Suprapubic skin (tissue), 4 donors: ENCODE data around the gene ZFR2. TPM values are rescaled to one million over a fixed set of nuclear protein-coding genes. Genes with fewer than 3 reads are reported as not detected.

Experiments
- DNase-seq, 2 donors: peaks; one replicate each; pipeline ENCODE4 v3.0.0-alpha.2; 2019; ENCODE audit warnings: low spot score in 2 of 2
- H3K27ac ChIP-seq: fragments of 200-600 bp; sonication (generic); one replicate; pipeline ENCODE4 v1.5.1; 2019
- H3K27me3 ChIP-seq: fragments of 200-600 bp; sonication (generic); one replicate; pipeline ENCODE4 v1.5.1; 2019
- H3K36me3 ChIP-seq: fragments of 200-600 bp; sonication (generic); one replicate; pipeline ENCODE4 v1.5.1; 2019
- H3K4me1 ChIP-seq: fragments of 200-600 bp; sonication (generic); one replicate; pipeline ENCODE4 v1.5.1; 2019
- H3K4me3 ChIP-seq: fragments of 200-600 bp; sonication (generic); one replicate; pipeline ENCODE4 v1.5.1; 2019; ENCODE audit warnings: mild to moderate bottlenecking
- H3K9me3 ChIP-seq: fragments of 200-600 bp; sonication (generic); one replicate; pipeline ENCODE4 v1.5.1; 2019
- EP300 ChIP-seq: sonication (generic); formaldehyde crosslinking; IDR thresholded peaks from one replicate; pipeline ENCODE4 v1.6.1; 2017; ENCODE audit warnings: antibody characterized with exemption
- POLR2A ChIP-seq, 2 donors: fragments of 450-650 bp; IDR thresholded peaks; one replicate each; pipeline ENCODE4 v1.6.1; 2017; ENCODE audit warnings: antibody characterized with exemption in 2 of 2, mild to moderate bottlenecking in 2 of 2, moderate library complexity in 2 of 2
- POLR2AphosphoS5 ChIP-seq, 3 donors: sonication (generic); formaldehyde crosslinking; IDR thresholded peaks; one replicate each; pipeline ENCODE4 v1.6.1; 2017; ENCODE audit warnings: antibody characterized with exemption in 3 of 3
- WGBS: methylation state at CpG from one replicate; pipeline ENCODE4 v1.1.5; 2018; 5-methylcytosine and 5-hydroxymethylcytosine counted together
- total RNA-seq, 4 donors: library from RNA; depleted of rRNA; stranded (reverse); fragments of >200 nt; gene quantifications; one replicate each; pipeline ENCODE4 v1.1.0, GENCODE V29; 2016
- TF ChIP-seq, protein P1 (sequence below), 2 donors: fragments of 200-600 bp in 1 of 2; fragments of 450-650 bp in 1 of 2; sonication (generic) in 1 of 2; IDR thresholded peaks; one replicate each; pipeline ENCODE4 v1.5.1; 2016 to 2019; ENCODE audit warnings: antibody characterized with exemption in 2 of 2, mild to moderate bottlenecking in 1 of 2, moderate library complexity in 1 of 2

The ZFR2 gene
- total RNA-seq, 4 donors from 2014 or later: 2.5 to 4.8 TPM; not detected in 2

DNA sequence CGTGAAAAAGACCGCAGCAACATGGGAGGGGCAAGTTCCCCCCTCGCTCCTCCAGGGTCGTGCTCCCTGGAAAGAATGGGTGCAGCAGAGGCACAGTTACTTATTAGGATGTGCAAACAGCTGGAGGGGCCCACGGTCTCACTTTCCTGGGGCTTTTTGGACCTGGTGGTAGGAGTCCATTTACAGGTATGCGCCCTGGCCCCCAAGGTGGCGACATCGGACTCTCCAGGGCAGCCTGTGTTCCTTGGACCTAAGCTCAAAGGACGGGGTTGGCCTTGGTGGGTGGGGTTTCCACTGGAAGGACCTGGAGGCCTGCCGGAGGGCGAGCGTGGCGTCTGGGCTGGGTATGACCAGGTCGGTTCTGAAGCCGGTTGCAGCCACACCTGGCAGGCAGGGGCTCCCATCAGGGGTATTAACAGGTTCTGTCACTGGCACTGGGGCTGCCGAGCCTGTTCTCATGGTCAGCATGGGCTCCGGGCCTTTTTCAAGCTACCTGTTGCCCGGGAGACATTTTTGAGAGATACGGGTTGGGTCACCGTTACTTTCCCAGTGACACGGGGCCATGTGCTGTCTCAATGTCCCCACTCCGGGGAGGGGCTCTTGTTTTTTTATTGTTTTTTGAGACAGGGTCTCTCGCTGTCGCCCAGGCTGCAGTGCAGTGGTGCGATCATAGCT, 5.9 kb downstream of the ZFR2 start:
- Histone ChIP-seq H3K9me3 (no peaks in the 10 kb centered on the region), H3K27me3 (peaks cover 38% of the 10 kb centered on the region), H3K27ac (no peak overlapping the region), H3K4me3 (no peak overlapping the region), H3K4me1 (no peaks in the 10 kb centered on the region), H3K36me3 (no peaks in the 10 kb centered on the region)
- DNase-seq: no peak
- TF ChIP-seq POLR2A (IDR thresholded peaks at IDR 0.05): no peak
- no peak for TF ChIP-seq EP300
- TF ChIP-seq, protein P1, sequence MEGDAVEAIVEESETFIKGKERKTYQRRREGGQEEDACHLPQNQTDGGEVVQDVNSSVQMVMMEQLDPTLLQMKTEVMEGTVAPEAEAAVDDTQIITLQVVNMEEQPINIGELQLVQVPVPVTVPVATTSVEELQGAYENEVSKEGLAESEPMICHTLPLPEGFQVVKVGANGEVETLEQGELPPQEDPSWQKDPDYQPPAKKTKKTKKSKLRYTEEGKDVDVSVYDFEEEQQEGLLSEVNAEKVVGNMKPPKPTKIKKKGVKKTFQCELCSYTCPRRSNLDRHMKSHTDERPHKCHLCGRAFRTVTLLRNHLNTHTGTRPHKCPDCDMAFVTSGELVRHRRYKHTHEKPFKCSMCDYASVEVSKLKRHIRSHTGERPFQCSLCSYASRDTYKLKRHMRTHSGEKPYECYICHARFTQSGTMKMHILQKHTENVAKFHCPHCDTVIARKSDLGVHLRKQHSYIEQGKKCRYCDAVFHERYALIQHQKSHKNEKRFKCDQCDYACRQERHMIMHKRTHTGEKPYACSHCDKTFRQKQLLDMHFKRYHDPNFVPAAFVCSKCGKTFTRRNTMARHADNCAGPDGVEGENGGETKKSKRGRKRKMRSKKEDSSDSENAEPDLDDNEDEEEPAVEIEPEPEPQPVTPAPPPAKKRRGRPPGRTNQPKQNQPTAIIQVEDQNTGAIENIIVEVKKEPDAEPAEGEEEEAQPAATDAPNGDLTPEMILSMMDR (IDR thresholded peaks at IDR 0.05): no peak
- no peak for TF ChIP-seq POLR2AphosphoS5 (IDR thresholded peaks at IDR 0.05)
- 79% methylated on average over 15 of the region's 25 CpGs for WGBS

DNA sequence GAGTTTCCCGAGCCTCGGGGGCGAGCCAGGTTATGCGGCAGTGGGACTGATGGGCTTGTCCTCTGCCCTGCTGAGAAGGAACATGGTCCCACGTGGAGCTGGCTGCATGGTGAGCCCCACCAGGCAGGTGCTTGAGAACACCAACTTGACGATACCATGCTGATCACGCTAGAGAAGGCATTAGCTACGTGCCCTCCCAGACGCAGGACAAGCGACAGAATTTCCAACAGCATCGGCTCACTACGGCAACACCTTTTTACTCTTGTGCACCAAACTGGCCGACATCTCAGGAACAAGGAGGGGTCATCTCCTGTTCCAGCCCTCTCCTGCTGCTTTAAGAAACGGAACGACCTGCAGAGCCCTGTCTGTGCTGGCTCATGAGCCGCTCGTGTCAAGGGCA, 8.3 kb downstream of the ZFR2 start:
- Histone ChIP-seq H3K4me3 (no peak overlapping the region), H3K4me1 (no peaks in the 10 kb centered on the region), H3K9me3 (no peaks in the 10 kb centered on the region), H3K27ac (no peak overlapping the region), H3K27me3 (peaks cover 23% of the 10 kb centered on the region), H3K36me3 (no peaks in the 10 kb centered on the region)
- 91% methylated on average over 13 of the region's 17 CpGs for WGBS
- TF ChIP-seq EP300: no peak
- TF ChIP-seq POLR2A (IDR thresholded peaks at IDR 0.05): no peak
- no peak for TF ChIP-seq POLR2AphosphoS5 (IDR thresholded peaks at IDR 0.05)
- TF ChIP-seq, protein P1 (IDR thresholded peaks at IDR 0.05): no peak
- no peak for DNase-seq

DNA sequence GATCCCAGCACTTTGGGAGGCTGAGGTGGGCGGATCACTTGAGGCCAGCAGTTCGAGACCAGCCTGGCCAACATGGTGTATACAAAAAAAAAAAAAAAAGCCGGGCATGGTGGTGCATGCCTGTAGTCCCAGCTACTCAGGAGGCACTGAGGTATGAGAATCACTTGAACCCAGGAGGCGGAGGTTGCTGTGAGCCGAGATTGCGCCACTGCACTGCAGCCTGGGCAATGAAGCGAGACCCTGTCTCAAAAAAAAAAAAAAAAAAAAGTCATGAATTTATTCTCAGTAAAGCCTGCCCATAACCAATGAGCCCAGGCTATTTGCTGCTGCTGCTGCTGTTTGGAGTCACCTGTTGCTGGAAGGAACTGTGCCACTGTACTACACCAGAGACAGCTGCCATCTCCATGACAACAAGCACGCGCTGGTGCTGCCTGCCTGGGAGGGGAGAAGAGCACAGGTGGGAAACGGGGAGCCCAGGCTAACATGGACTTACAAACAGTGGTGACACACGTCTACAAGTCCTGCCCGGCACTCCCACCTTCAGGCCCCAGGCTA, 11.3 kb downstream of the ZFR2 start:
- no peaks in the 10 kb centered on the region for H3K9me3 ChIP-seq
- H3K36me3 ChIP-seq: no peaks in the 10 kb centered on the region
- H3K4me1 ChIP-seq: no peaks in the 10 kb centered on the region
- TF ChIP-seq EP300: no peak
- no peak for TF ChIP-seq POLR2A (IDR thresholded peaks at IDR 0.05)
- TF ChIP-seq, protein P1 (IDR thresholded peaks at IDR 0.05): no peak
- TF ChIP-seq POLR2AphosphoS5 (IDR thresholded peaks at IDR 0.05): no peak
- DNase-seq: no peak
- H3K4me3 ChIP-seq: no peak overlapping the region
- peaks cover 9% of the 10 kb centered on the region for H3K27me3 ChIP-seq
- 75% methylated on average over 12 of the region's 12 CpGs for WGBS
- no peak overlapping the region for H3K27ac ChIP-seq

DNA sequence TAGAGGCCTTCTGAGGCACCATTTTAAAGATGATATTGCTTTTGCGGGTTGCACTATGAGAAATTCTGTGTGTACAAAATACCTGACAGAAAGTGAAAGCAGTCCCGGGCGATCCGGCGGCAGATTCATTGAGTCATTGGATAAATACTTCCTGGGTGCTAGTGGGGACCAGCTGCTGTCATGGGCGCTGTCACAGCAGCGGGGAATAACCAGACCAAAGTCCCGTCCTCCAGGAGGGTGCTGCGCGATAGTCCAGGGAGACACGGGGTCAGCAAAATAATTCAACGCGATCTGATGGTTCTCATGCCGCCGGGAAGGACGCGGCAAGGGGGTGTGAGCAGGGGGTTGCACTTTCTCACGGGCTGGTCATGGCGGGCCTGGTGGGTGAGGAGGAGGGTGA, 13.5 kb downstream of the ZFR2 start:
- no peak for TF ChIP-seq POLR2AphosphoS5 (IDR thresholded peaks at IDR 0.05)
- TF ChIP-seq, protein P1 (IDR thresholded peaks at IDR 0.05): no peak
- no peak for TF ChIP-seq POLR2A (IDR thresholded peaks at IDR 0.05)
- TF ChIP-seq EP300: no peak
- 93% methylated on average over 19 of the region's 19 CpGs for WGBS
- Histone ChIP-seq H3K27ac (no peak overlapping the region), H3K36me3 (no peaks in the 10 kb centered on the region), H3K4me1 (no peaks in the 10 kb centered on the region), H3K9me3 (no peaks in the 10 kb centered on the region), H3K27me3 (peaks cover 2% of the 10 kb centered on the region), H3K4me3 (no peak overlapping the region)
- DNase-seq: no peak

DNA sequence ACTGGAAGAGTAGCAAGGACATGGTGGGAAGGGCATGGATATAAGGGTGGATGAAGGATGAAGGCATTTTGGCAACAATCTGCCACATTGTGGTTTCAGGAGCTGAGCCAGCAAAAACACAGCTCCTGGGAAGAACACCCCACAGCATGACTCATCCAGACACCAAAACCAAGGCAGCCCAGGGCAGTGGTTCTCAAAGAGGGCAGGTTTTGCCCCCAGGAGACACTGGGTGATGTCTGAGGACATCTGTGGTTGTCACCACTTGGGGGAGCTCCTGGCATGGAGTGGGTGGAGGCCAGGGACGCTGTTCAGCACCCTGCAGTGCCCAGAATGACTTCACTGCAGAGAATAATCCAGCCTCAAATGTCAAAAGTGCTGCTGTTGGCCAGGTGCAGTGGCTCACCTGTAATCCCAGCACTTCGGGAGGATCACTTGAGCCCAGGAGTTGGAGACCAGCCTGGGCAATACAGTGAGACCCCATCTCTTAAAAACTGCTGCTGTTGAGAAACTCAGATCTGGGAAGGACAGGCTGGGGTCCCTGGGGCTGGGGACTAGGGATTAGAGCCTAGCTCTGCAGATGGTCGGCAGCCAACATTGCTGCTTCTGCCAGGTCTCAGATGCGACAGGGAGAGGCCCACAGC, 16.1 kb downstream of the ZFR2 start:
- TF ChIP-seq POLR2AphosphoS5 (IDR thresholded peaks at IDR 0.05): no peak
- TF ChIP-seq, protein P1 (IDR thresholded peaks at IDR 0.05): peak in 1 of 2 donors; percentile 8
- DNase-seq: no peak
- Histone ChIP-seq H3K27me3 (no peaks in the 10 kb centered on the region), H3K9me3 (no peaks in the 10 kb centered on the region), H3K4me1 (no peaks in the 10 kb centered on the region), H3K4me3 (no peak overlapping the region), H3K36me3 (no peaks in the 10 kb centered on the region), H3K27ac (no peak overlapping the region)
- WGBS: 47% methylated on average over 2 of the region's 4 CpGs
